WTC11 (cell line): ENCODE data around the gene UBXN10.

Source experiments
- ATF3 ChIP-seq: sonication (generic); formaldehyde crosslinking; conservative IDR thresholded peaks from 2 replicates; pipeline ENCODE4 v1.8.1; 2022; ENCODE audit warnings: mild to moderate bottlenecking, missing genetic modification reagents
- CBFB ChIP-seq: sonication (generic); formaldehyde crosslinking; IDR thresholded peaks from 2 replicates; pipeline ENCODE4 v1.8.1; 2022; ENCODE audit warnings: mild to moderate bottlenecking, low read depth, missing genetic modification reagents
- CTCF ChIP-seq: fragments of 200-600 bp; IDR thresholded peaks from 2 replicates; pipeline ENCODE4 v1.8.0; 2022; ENCODE audit warnings: antibody characterized with exemption
- ELF4 ChIP-seq: sonication (generic); formaldehyde crosslinking; IDR thresholded peaks from 2 replicates; pipeline ENCODE4 v1.8.1; 2022; ENCODE audit warnings: low read depth, mild to moderate bottlenecking, moderate library complexity, missing genetic modification reagents
- FOXK1 ChIP-seq: sonication (generic); formaldehyde crosslinking; IDR thresholded peaks from 2 replicates; pipeline ENCODE4 v1.8.0; 2022; ENCODE audit warnings: mild to moderate bottlenecking, moderate library complexity, missing genetic modification reagents
- GRHL2 ChIP-seq: fragments of 250-450 bp; sonication (Bioruptor Pico); IDR thresholded peaks from 2 replicates; pipeline ENCODE4 v1.8.0; 2022; ENCODE audit warnings: mild to moderate bottlenecking, moderate library complexity; ENCODE audit not compliant: insufficient replicate concordance, severe bottlenecking
- NR2C2 ChIP-seq: sonication (generic); formaldehyde crosslinking; IDR thresholded peaks from 2 replicates; pipeline ENCODE4 v1.8.0; 2022; ENCODE audit warnings: mild to moderate bottlenecking, missing genetic modification reagents
- SP1 ChIP-seq: sonication (generic); formaldehyde crosslinking; conservative IDR thresholded peaks from 2 replicates; pipeline ENCODE4 v1.8.1; 2022; ENCODE audit warnings: missing genetic modification reagents
- ZNF263 ChIP-seq: sonication (generic); formaldehyde crosslinking; IDR thresholded peaks from 2 replicates; pipeline ENCODE4 v1.8.1; 2022; ENCODE audit warnings: low read depth, mild to moderate bottlenecking, moderate library complexity, missing genetic modification reagents
- TF ChIP-seq, protein P1 (sequence below): sonication (generic); formaldehyde crosslinking; IDR thresholded peaks from 2 replicates; pipeline ENCODE4 v1.8.0; 2023; ENCODE audit warnings: missing genetic modification reagents

- TF ChIP-seq NR2C2 (CRISPR knock-in tag): no peak
- TF ChIP-seq CTCF: no peak
- TF ChIP-seq ELF4 (CRISPR knock-in tag): no peak
- TF ChIP-seq ZNF263 (CRISPR knock-in tag): no peak
- TF ChIP-seq GRHL2 (CRISPR knock-in tag): no peak
- no peak for TF ChIP-seq ATF3 (CRISPR knock-in tag)
- TF ChIP-seq, protein P1, sequence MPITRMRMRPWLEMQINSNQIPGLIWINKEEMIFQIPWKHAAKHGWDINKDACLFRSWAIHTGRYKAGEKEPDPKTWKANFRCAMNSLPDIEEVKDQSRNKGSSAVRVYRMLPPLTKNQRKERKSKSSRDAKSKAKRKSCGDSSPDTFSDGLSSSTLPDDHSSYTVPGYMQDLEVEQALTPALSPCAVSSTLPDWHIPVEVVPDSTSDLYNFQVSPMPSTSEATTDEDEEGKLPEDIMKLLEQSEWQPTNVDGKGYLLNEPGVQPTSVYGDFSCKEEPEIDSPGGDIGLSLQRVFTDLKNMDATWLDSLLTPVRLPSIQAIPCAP: no peak
- TF ChIP-seq FOXK1 (CRISPR knock-in tag): no peak
- no peak for TF ChIP-seq SP1 (CRISPR knock-in tag)
- TF ChIP-seq CBFB (CRISPR knock-in tag): no peak
These were observed 23.6 kb downstream of the UBXN10 start for GRCh38 chr1:20209471-20209870.
